Measurements from ENCODE around the gene ATP5ME.

DNA sequence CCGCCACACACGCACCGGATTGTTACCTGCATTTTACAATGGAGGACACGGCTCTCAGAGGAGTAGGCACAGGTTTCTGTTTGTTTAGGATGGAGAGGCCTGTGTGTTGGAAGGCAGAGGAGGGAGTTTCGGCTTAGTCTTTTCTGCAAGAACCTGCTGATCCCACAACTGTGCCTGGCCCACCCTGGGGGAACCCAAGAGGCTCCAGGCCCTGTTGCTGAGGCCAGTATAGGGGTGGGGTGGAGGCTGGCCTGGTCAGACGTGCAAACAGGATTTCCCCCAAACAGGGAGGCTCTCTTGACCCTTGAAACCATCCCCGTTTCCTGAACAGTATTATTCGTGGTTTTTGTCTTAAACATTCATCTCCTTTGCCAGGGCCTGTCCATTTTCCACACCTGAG lies 15.6 kb upstream of the ATP5ME start:
- TF ChIP-seq, protein P1, sequence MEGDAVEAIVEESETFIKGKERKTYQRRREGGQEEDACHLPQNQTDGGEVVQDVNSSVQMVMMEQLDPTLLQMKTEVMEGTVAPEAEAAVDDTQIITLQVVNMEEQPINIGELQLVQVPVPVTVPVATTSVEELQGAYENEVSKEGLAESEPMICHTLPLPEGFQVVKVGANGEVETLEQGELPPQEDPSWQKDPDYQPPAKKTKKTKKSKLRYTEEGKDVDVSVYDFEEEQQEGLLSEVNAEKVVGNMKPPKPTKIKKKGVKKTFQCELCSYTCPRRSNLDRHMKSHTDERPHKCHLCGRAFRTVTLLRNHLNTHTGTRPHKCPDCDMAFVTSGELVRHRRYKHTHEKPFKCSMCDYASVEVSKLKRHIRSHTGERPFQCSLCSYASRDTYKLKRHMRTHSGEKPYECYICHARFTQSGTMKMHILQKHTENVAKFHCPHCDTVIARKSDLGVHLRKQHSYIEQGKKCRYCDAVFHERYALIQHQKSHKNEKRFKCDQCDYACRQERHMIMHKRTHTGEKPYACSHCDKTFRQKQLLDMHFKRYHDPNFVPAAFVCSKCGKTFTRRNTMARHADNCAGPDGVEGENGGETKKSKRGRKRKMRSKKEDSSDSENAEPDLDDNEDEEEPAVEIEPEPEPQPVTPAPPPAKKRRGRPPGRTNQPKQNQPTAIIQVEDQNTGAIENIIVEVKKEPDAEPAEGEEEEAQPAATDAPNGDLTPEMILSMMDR (conservative IDR thresholded peaks at IDR 0.05; ENCODE audit: low read length): no peak
- no peak for TF ChIP-seq EZH2phosphoT487 (IDR thresholded peaks at IDR 0.05; ENCODE audit: borderline replicate concordance, low read depth, low read length)
